GM10847 (cell line): ENCODE results near the gene PAK5.

Experiments used
- POLR2A ChIP-seq: IDR thresholded peaks from 2 replicates; pipeline ENCODE4 v1.6.1; 2011; ENCODE audit not compliant: insufficient read length; ENCODE audit errors: extremely low read depth

Gene PAK5

DNA sequence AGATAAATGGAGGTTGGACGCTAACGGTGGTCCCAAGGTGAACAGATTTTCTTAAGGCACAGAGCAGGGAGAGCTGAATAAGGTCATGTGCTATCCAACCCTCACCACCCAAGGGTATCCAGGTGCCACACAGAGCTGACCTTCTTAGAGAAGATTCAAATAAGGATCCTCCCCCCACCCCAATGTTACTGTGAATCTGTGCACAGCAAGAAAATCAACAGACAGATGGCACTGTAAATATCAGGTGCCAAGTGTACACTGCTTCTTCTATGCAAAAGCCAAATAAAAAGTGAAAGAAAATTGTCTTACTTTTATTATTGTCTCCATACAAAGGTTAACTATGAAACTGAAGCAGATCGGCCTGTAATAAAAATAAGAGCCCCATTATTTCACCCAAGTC, 96.9 kb downstream of the PAK5 start:
- no peak for TF ChIP-seq POLR2A

DNA sequence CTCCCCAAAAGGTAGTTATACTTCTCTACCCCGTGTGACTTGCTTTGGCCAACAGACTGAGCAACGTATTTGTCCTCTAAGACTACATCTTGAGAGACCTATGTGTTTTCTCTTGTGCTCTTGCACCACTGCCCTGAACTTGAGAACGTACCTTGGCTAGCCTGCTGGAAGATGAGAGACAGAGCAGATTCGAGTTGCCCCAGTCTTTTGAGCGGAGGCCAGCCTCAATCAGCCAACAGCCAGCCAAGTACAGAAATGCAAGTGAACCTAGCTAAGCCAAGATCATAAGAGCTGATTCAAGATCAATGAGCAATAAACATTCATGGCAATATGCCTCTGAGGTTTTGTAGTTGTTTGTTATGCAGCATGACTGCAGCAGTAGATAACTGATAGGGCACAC, 98.4 kb downstream of the PAK5 start:
- no peak for TF ChIP-seq POLR2A

DNA sequence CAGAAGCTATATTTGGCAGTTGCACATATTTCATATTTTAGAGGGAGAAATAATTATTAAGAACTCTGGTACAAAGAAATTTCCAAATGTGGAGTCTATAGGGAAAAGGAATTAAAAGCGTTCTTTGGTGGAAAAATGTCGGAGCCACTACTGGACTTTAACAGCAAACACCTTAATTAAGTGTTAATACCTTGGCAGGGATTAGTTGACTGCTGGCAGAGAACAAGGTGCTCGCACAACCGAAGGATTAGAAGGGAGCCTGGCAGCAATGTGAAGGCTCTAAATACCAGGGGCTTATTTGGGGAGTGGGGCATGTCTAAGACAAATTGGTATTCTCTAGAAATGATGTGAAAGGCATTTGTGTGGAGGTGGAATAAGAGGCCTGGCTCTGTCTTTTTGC, 98.9 kb downstream of the PAK5 start:
- no peak for TF ChIP-seq POLR2A

DNA sequence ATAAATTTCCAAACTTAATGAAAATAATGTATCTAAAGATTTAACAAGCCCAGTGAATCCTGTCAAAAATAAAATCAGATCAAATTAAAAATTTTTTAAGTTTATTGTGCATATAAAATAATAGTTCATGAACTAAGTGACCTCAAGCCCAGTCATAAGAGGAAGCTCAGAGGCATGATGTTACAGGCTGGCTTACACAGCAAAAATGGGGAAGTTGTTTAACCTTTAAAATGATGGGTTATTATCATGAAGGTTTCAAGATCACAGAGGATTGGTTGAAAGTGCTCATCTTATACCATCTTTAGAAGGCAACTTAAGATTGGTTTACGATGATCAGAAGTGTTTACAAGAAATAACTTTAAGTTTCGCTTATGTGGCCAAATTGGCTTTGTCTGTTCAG, 102.5 kb downstream of the PAK5 start:
- TF ChIP-seq POLR2A: no peak

DNA sequence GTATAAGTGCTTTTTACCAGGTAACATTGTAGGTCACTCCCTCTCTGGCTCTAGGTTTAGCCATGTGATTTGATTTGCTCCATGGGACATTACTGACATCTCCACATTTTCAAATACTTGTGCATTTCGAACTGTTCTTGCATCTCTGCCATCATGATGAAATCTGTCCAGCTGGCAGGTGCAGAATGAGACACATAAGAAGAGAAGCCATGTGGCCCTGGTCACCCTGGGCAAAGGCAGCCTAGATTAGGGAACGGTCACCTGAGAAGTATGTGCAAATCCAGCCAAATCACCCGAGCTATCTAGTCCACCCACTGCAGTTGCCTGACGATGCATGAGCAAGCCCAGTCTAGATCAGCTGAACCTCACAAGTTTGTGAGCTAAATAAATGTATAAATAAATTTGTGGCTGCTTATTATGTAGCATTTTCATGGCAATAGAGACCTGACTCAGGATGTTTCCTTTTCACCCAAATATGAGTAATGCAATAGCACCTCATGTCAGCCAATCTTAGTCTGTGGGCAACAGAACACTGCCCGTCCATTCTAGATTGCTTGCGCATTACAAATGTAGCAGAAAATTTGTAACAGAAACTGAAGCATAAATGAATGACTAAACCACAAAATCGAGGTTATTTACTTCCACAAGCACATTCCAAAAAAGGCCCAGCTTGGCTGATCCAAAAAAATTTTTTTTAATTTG, 115.2 kb downstream of the PAK5 start:
- no peak for TF ChIP-seq POLR2A

DNA sequence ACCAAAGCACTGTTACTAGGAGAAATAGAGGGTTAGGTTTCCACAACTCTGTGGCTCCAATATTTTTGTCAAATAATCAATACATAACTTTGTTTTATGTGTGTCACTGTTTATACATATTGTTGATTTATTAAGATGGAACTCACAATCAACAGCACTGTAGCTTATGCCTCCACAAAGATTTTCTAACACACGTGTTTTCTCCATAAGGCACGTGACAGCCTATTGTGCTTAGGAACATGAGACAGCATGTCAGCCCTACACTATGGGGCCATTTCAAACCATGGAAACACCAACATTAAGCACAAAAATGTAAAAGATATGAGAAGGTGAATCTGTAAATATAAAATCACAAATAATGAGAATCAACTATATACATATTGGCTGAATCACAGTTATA, 127.0 kb downstream of the PAK5 start:
- no peak for TF ChIP-seq POLR2A

DNA sequence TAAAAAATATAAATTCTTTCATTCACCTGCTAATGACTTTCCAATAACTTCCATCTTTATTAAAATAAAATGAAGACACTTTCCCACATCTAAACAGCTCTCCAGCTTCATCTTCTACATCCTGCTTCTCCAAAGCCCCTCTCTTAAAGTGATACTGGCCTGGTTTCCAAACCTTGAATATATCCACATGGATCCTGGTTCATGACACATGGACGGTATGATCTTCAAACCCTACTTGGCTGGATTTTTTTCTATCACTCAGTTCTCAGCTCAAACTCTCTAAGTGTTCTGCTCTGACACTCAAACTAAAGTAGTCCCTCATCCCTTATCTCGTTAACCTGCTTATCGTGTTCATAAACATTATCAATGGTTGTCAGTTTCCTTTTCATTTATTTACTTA, 128.2 kb downstream of the PAK5 start:
- no peak for TF ChIP-seq POLR2A

DNA sequence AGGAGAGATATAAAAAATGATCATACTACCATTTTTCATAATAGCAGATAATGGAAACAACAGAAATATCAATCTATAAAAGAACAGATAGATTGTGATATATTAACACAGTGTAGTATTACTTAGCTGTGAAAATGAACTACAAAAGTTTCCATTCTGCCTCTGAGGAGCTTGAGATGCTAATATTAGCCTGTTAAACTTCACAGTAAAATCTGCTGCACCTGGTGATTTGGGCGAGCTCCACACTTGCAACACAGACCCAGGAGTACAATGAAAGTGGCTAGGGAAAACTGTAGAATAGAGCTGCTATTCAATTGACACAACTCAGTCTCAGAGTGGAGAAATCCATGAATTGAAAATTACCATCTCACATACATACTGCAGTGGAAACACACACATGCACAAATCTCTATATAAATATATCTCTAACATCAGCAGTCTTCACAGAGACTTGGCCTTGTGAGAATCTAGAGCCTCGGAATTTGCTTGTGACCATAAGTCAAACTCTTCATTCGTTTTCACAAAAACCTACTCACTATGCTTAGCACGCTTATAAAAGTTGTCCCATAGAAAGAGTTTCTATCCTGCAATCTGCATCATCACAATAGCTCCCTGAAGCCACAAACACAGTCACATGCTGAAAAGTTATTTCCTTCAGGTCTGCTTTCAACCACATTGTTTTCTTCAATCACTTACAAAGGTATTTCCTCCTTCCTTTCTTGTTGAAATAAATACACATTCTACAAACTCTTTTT, 133.0 kb downstream of the PAK5 start:
- no peak for TF ChIP-seq POLR2A

DNA sequence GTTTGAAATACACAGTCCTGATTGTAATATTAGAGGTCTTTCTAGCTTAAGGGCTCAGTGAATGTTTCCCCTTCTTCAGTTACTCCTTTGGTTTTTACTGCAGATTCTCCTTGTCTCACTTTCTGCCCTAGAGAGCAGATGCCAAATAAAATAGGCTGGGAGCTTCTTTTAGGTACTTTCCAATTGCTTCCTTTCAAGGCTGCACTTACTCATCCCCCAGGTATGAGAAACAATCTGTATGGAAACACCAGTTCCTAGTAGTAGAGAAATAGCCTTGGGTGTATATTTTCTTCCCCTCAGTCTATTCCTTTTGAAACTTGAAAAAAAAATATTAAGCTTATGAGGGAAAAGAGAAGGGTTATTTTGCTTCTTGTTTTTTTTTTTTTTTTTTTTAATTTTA, 139.7 kb downstream of the PAK5 start:
- TF ChIP-seq POLR2A: no peak

DNA sequence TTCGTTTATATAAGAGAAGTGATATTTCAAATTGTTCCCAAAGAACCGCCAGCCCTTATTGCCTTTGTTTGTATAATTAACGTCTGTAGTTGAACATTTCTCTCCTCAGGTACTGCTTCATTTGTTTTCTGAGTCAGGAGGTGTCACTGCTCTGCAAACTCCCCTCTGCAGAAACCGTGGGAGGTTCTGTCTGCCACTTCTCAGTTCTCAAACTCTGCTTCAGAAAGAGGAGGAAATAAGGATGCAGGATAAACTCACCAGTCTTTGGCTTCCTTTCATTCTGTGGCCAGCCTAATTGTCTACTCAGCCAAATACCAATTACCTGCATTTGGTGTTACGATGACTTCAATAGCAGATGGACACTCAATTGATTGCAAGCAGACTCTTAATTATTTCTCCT, 149.8 kb downstream of the PAK5 start:
- no peak for TF ChIP-seq POLR2A

DNA sequence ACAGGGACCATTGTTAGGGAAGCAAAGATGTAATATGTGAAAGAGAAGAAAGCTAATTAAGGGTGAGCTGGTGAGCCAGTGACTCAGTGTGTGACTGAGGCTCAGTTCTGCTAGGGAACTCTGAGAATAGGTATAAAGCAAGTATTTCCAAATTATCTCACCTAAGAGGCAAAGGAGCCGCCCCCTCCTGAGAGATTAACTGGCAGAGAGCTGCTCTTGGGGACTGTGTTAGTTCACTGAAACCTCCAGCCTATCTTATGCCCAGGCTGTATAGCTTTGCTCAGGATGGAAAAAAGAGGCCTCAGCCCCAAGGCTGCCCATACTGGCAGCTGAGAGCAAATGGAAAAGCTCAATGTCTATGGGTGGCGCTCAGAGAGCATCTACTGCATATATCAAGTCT, 152.0 kb downstream of the PAK5 start:
- no peak for TF ChIP-seq POLR2A

DNA sequence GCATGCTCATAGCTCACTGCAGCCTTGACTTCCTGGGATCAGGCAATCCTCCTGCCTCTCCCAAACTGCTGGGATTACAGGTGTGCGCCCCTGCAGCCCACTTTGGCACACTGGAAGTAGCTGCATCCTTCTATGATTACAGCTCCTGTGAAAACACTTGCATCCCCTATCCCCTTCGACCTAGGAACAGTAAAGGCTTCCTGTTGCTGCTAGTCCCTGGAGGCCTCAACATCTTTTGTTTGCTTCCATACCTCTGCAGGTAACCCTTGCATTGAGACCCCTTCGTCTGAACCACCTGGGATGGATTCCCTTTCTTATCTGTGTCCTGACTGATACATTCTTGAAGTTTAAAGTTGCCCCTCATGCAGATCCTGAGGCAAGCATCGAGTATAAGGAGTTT, 152.4 kb downstream of the PAK5 start:
- no peak for TF ChIP-seq POLR2A

DNA sequence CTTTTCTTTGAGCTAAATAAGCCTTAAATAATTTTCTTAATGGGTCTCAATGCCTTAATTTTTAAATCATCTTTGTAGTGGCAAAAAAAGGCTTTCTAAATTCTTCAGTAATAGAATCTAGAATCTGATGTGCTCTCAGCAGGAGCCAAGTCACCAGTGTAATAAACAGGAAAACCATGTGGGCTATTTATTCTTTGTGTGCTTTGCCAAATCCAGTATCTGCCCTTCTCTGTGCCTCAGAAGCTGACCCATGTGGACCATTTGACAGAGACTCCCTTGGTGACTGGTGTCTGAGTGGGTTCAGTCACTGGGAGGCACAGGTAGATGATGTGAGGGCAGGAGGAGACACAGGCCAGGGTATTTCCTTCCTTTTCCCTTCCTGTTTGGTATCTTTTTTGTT, 152.9 kb downstream of the PAK5 start:
- no peak for TF ChIP-seq POLR2A

DNA sequence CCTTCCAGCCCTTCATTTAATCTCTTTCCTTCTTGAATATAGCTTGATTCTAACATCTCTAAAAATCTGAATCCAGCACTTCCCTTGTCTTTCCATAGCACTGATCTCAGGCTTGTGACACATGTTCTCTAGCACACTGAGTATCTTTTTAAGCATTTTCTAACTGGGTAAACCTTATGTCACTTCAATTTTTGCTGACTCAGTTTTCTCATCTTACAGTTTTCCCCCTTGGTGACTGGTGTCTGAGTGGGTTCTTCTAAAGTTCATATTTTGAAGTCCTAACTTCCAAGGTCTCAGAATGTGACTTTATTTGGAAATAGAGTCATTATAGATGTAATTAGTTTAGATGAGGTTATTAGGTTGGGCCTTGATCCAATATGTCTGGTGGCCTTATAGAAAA, 153.9 kb downstream of the PAK5 start:
- TF ChIP-seq POLR2A: no peak

DNA sequence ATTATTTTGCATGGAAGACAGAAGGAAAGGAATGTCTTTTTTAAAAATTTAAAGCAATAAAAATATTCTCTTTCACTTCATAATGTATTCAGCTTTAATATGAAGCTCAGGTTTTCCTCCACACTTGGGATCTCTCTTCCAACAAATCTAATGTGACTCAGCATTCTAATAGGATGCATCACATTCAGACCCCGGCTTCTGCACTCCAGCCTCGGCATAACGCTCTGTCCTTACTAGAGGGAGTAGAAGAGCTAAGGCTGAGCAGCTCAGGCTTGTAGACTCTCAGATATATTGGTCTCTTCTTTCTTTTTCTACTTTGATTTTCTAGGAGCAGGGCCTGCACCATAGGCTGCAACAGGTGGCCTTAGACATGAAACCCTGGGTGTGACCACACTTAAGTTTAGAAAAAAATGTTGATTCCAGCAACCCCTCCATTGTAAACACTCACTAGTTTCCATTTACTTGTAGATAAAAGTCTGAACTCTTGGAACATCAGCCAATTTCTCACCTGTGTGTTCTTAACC, 161.7 kb downstream of the PAK5 start:
- no peak for TF ChIP-seq POLR2A

DNA sequence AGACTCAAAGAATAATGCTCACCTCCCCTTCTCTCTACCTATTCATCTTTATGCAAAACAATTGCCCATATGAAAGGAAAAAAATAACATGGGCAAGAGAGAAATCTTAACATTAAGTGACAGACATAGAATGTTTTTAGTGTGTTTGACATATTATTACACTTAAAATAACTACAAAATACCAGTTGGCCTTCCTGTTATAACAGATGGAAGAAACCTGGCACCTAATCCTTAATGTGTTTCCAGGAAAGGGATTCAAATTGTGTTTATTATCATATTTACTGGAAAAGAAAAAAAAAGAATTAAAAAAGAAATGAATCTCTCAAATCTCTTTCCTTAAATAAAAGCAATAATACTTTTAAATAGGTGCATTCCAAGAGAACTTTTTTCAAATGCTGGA, 165.9 kb downstream of the PAK5 start:
- no peak for TF ChIP-seq POLR2A

DNA sequence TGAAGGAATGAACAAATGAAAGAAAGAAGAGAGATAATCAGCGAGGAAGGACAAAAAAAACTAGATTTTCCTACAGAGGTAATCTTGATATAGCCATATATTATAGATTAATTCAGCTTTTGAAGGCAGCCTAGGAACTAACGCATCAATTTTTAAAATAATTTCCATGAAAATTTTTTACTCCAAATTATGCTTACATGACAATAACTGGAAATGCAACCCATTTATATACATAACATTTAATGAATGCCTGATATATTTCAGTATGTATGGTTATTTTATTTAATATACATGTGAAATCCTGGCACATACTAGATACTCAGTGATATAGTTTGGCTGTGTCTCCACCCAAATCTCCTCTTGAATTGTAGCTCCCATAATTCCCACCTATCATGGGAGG, 166.8 kb downstream of the PAK5 start:
- no peak for TF ChIP-seq POLR2A
